SU-DHL-6 (cell line): ENCODE data around the gene LRRTM2.

Experiments used
- CTCF ChIP-seq: fragments of 200-600 bp; sonication (generic); IDR thresholded peaks from one replicate; pipeline ENCODE4 v1.5.1; 2017; ENCODE audit warnings: antibody characterized with exemption, mild to moderate bottlenecking, low read length, moderate library complexity; ENCODE audit not compliant: insufficient read depth, poor library complexity, severe bottlenecking
- EZH2phosphoT487 ChIP-seq: fragments of 200-600 bp; sonication (generic), shearing (Covaris generic); conservative IDR thresholded peaks from 2 replicates; pipeline ENCODE4 v1.6.1; 2018; ENCODE audit warnings: mild to moderate bottlenecking, antibody characterized with exemption, low read length, moderate library complexity, mixed read lengths

GRCh38 chr5:138828556-138828955 lies 46.6 kb downstream of the LRRTM2 start:
- no peak for TF ChIP-seq CTCF
- no peak for TF ChIP-seq EZH2phosphoT487
